HepG2 (cell line): ENCODE results near the gene HORMAD2. TPM values are rescaled to one million over a fixed set of nuclear protein-coding genes. Genes with fewer than 3 reads are reported as not detected.

Experiments used
- ELF1 ChIP-seq: sonication (generic); formaldehyde crosslinking; IDR thresholded peaks from 2 replicates; pipeline ENCODE4 v1.4.0; 2020; ENCODE audit warnings: missing genetic modification reagents
- FOXP1 ChIP-seq, 2 experiments: fragments of 450-650 bp in 1 of 2; IDR thresholded peaks; 2 replicates each; pipeline ENCODE4 v1.6.1; 2017 to 2018; ENCODE audit warnings: antibody characterized with exemption in 1 of 2
- GATA4 ChIP-seq: sonication (generic); IDR thresholded peaks from 2 replicates; pipeline ENCODE4 v1.6.1; 2016; ENCODE audit warnings: antibody characterized with exemption, low read depth, borderline replicate concordance
- SOX6 ChIP-seq, 2 experiments: fragments of 450-650 bp in 1 of 2; sonication (generic) in 1 of 2; formaldehyde crosslinking in 1 of 2; IDR thresholded peaks; 2 replicates each; pipeline versions ENCODE4 v1.4.0 to v1.6.1; 2017 to 2020; ENCODE audit warnings: antibody characterized with exemption in 1 of 2, mild to moderate bottlenecking in 1 of 2, missing genetic modification reagents in 1 of 2
- ZNF138 ChIP-seq: sonication (generic); formaldehyde crosslinking; IDR thresholded peaks from 2 replicates; pipeline ENCODE4 v1.5.0; 2020; ENCODE audit warnings: mild to moderate bottlenecking, low read depth, missing genetic modification reagents
- ZNF224 ChIP-seq: sonication (generic); formaldehyde crosslinking; IDR thresholded peaks from 2 replicates; pipeline ENCODE4 v1.5.0; 2020; ENCODE audit warnings: mild to moderate bottlenecking, missing genetic modification reagents
- ZSCAN21 ChIP-seq: sonication (generic); formaldehyde crosslinking; IDR thresholded peaks from 2 replicates; pipeline ENCODE4 v1.8.0; 2022; ENCODE audit warnings: mild to moderate bottlenecking, missing genetic modification reagents, moderate library complexity, borderline replicate concordance
- polyA plus RNA-seq, 8 experiments: library from polyadenylated mRNA; depleted of rRNA in 3 of 8; stranded (reverse) in 7 of 8; unstranded in 1 of 8; fragments of >200 nt; fragmentation: Illumina TruSeq in 4 of 8; extraction: Trizol in 4 of 8; gene quantifications; 2 replicates each; pipeline versions ENCODE4 v1.2.1 to v1.2.3, GENCODE V29; 2011 to 2016; ENCODE audit warnings: low read depth in 4 of 8, missing spikeins in 1 of 8, mixed read lengths in 1 of 8; ENCODE audit not compliant: insufficient read depth in 1 of 8
- total RNA-seq, 5 experiments: library from RNA; depleted of rRNA; stranded (reverse); fragments of >200 nt; fragmentation: Illumina TruSeq; extraction: Trizol; gene quantifications; 2 replicates each; pipeline ENCODE4 v1.2.3, GENCODE V29; 2016; ENCODE audit warnings: low read depth in 1 of 5
- TF ChIP-seq, protein P1 (sequence below): sonication (generic); formaldehyde crosslinking; IDR thresholded peaks from 2 replicates; pipeline ENCODE4 v1.4.0; 2020; ENCODE audit warnings: missing genetic modification reagents
- TF ChIP-seq, protein P2 (sequence below): sonication (generic); formaldehyde crosslinking; IDR thresholded peaks from 2 replicates; pipeline ENCODE4 v1.5.0; 2020; ENCODE audit warnings: missing genetic modification reagents
- TF ChIP-seq, protein P3 (sequence below): sonication (generic); formaldehyde crosslinking; IDR thresholded peaks from 2 replicates; pipeline ENCODE4 v1.5.1; 2020; ENCODE audit warnings: mild to moderate bottlenecking, moderate library complexity, missing genetic modification reagents
- TF ChIP-seq, protein P4 (sequence below): IDR thresholded peaks from 2 replicates; pipeline ENCODE4 v1.6.1; 2012; ENCODE audit warnings: inconsistent platforms
- TF ChIP-seq, protein P5 (sequence below): sonication (generic); formaldehyde crosslinking; IDR thresholded peaks from 2 replicates; pipeline ENCODE4 v1.4.0; 2020; ENCODE audit warnings: missing genetic modification reagents
- TF ChIP-seq, protein P6 (sequence below): fragments of 450-650 bp; IDR thresholded peaks from 2 replicates; pipeline ENCODE4 v1.6.1; 2017

Gene HORMAD2
- total and polyA plus RNA-seq, 2 of the 13 experiments (the other 11 are each of a cell fraction or from before 2014, with no cell fraction given) = not detected

DNA sequence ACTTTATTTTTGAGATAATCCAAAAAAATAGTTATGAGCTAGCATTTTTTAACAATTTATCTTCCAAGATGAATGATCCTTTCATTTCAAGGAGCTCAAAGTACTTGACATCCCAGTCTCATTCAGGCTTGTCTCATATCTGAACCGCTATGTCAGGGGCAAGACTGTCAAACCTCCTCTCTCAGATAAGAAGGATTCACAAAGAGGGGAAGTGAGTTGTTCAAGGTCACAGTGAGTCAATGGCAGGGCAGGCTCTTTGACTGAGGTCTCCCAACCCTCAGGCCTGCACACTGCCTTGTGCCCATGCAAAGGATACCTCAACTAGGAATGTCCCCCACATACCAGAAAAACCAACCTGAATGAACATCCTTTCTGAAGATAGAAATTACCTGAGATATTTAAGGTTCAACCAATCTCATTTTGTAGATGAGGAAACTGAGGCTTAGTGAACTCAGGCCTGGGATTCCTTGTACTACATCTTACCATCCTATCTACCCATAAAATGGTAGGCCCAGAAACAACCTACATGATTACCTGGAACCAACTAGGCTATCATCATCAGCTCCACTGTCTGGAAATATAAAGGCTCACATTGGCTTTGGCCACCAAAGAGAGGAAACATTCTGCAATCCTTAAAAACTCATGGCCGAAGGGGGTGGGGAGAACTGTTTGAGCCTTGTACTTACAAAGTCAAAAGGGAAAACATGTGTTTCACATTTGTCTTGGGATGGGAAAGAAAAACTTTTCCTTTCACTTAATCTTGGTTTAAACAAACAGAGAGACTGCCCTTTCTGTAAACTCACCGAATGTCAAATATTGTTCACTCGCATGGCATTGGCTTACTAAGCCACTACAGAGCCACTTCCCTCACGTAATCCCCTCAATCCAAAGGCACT is 115.2 kb downstream of the HORMAD2 start (continued):
- TF ChIP-seq, protein P1, sequence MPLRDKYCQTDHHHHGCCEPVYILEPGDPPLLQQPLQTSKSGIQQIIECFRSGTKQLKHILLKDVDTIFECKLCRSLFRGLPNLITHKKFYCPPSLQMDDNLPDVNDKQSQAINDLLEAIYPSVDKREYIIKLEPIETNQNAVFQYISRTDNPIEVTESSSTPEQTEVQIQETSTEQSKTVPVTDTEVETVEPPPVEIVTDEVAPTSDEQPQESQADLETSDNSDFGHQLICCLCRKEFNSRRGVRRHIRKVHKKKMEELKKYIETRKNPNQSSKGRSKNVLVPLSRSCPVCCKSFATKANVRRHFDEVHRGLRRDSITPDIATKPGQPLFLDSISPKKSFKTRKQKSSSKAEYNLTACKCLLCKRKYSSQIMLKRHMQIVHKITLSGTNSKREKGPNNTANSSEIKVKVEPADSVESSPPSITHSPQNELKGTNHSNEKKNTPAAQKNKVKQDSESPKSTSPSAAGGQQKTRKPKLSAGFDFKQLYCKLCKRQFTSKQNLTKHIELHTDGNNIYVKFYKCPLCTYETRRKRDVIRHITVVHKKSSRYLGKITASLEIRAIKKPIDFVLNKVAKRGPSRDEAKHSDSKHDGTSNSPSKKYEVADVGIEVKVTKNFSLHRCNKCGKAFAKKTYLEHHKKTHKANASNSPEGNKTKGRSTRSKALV = 0 out of 2 replicates have a peak, but pooled peaks have one; percentile 48
- TF ChIP-seq SOX6 (IDR thresholded peaks at IDR 0.05) = no peak
- 0 out of 2 replicates have a peak, but pooled peaks have one; percentile 9 for TF ChIP-seq SOX6 (CRISPR knock-in tag; IDR thresholded peaks at IDR 0.05)
- TF ChIP-seq ZNF224 (CRISPR knock-in tag) = no peak
- TF ChIP-seq, protein P2, sequence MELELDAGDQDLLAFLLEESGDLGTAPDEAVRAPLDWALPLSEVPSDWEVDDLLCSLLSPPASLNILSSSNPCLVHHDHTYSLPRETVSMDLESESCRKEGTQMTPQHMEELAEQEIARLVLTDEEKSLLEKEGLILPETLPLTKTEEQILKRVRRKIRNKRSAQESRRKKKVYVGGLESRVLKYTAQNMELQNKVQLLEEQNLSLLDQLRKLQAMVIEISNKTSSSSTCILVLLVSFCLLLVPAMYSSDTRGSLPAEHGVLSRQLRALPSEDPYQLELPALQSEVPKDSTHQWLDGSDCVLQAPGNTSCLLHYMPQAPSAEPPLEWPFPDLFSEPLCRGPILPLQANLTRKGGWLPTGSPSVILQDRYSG (CRISPR knock-in tag) = no peak
- no peak for TF ChIP-seq ZNF138 (CRISPR knock-in tag)
- no peak for TF ChIP-seq FOXP1 (IDR thresholded peaks at IDR 0.05)
- peak; percentile 17; the same call in 1 of the 2 replicates for TF ChIP-seq FOXP1 (CRISPR knock-in tag; IDR thresholded peaks at IDR 0.05)
- TF ChIP-seq, protein P3, sequence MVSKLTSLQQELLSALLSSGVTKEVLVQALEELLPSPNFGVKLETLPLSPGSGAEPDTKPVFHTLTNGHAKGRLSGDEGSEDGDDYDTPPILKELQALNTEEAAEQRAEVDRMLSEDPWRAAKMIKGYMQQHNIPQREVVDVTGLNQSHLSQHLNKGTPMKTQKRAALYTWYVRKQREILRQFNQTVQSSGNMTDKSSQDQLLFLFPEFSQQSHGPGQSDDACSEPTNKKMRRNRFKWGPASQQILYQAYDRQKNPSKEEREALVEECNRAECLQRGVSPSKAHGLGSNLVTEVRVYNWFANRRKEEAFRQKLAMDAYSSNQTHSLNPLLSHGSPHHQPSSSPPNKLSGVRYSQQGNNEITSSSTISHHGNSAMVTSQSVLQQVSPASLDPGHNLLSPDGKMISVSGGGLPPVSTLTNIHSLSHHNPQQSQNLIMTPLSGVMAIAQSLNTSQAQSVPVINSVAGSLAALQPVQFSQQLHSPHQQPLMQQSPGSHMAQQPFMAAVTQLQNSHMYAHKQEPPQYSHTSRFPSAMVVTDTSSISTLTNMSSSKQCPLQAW (CRISPR knock-in tag) = 0 out of 2 replicates have a peak, but pooled peaks have one; percentile 29
- 0 out of 2 replicates have a peak, but pooled peaks have one; percentile 28 for TF ChIP-seq GATA4
- TF ChIP-seq, protein P4, sequence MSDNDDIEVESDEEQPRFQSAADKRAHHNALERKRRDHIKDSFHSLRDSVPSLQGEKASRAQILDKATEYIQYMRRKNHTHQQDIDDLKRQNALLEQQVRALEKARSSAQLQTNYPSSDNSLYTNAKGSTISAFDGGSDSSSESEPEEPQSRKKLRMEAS = 0 out of 2 replicates have a peak, but pooled peaks have one; percentile 11
- TF ChIP-seq, protein P5, sequence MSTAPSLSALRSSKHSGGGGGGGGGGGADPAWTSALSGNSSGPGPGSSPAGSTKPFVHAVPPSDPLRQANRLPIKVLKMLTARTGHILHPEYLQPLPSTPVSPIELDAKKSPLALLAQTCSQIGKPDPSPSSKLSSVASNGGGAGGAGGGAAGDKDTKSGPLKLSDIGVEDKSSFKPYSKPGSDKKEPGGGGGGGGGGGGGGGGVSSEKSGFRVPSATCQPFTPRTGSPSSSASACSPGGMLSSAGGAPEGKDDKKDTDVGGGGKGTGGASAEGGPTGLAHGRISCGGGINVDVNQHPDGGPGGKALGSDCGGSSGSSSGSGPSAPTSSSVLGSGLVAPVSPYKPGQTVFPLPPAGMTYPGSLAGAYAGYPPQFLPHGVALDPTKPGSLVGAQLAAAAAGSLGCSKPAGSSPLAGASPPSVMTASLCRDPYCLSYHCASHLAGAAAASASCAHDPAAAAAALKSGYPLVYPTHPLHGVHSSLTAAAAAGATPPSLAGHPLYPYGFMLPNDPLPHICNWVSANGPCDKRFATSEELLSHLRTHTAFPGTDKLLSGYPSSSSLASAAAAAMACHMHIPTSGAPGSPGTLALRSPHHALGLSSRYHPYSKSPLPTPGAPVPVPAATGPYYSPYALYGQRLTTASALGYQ (CRISPR knock-in tag) = peak; percentile 61
- TF ChIP-seq, protein P6, sequence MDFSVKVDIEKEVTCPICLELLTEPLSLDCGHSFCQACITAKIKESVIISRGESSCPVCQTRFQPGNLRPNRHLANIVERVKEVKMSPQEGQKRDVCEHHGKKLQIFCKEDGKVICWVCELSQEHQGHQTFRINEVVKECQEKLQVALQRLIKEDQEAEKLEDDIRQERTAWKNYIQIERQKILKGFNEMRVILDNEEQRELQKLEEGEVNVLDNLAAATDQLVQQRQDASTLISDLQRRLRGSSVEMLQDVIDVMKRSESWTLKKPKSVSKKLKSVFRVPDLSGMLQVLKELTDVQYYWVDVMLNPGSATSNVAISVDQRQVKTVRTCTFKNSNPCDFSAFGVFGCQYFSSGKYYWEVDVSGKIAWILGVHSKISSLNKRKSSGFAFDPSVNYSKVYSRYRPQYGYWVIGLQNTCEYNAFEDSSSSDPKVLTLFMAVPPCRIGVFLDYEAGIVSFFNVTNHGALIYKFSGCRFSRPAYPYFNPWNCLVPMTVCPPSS = no peak
- no peak for TF ChIP-seq ELF1 (CRISPR knock-in tag)
- no peak for TF ChIP-seq ZSCAN21 (CRISPR knock-in tag)
